K562 (cell line): ENCODE results near the gene ST6GALNAC2. TPM values are rescaled to one million over a fixed set of nuclear protein-coding genes. Genes with fewer than 3 reads are reported as not detected.
A peak's percentile ranks its signal among the peaks of the same experiment; 100 is the strongest.

Source experiments
- BRD9 ChIP-seq: fragments of 450-650 bp; IDR thresholded peaks from 2 replicates; pipeline ENCODE4 v1.6.1; 2018; ENCODE audit warnings: low read depth; ENCODE audit not compliant: partially characterized antibody
- RB1 ChIP-seq: fragments of 450-650 bp; IDR thresholded peaks from 2 replicates; pipeline ENCODE4 v1.6.1; 2017; ENCODE audit warnings: low read depth, mild to moderate bottlenecking
- SPI1 ChIP-seq: IDR thresholded peaks from 2 replicates; pipeline ENCODE4 v1.6.1; 2011; ENCODE audit warnings: low read depth, low read length, control low read depth, borderline replicate concordance
- TAL1 ChIP-seq: fragments of 450-650 bp; IDR thresholded peaks from 2 replicates; pipeline ENCODE4 v1.6.1; 2016; ENCODE audit warnings: mild to moderate bottlenecking
- XRCC5 ChIP-seq: fragments of 200-400 bp; formaldehyde crosslinking; IDR thresholded peaks from 2 replicates; pipeline ENCODE4 v1.6.1; 2017; ENCODE audit warnings: low read depth, mild to moderate bottlenecking, low read length
- ZC3H4 ChIP-seq: sonication (generic); formaldehyde crosslinking; IDR thresholded peaks from 2 replicates; pipeline ENCODE4 v1.9.0; 2021; ENCODE audit warnings: missing genetic modification reagents, borderline replicate concordance
- ZKSCAN1 ChIP-seq: fragments of 150-350 bp; IDR thresholded peaks from 2 replicates; pipeline ENCODE4 v1.6.1; 2016; ENCODE audit warnings: low read depth, low read length
- ZNF316 ChIP-seq: fragments of 450-650 bp; IDR thresholded peaks from 2 replicates; pipeline ENCODE4 v1.6.1; 2016
- ZNF79 ChIP-seq: fragments of 250-450 bp; sonication (Bioruptor Pico); IDR thresholded peaks from 2 replicates; pipeline ENCODE4 v1.4.0; 2020; ENCODE audit warnings: low read depth, mild to moderate bottlenecking, moderate library complexity
- polyA plus RNA-seq, 8 experiments: library from polyadenylated mRNA; depleted of rRNA in 4 of 8; stranded (reverse) in 5 of 8; unstranded in 3 of 8; fragments of >200 nt; fragmentation: Nextera tagmentation in 2 of 8; fragmentation: Illumina TruSeq in 1 of 8; extraction: Ambion mirVana in 2 of 8; extraction: Trizol in 1 of 8; gene quantifications; 2 replicates each; pipeline versions ENCODE4 v1.2.1 to v1.2.3, GENCODE V29; 2011 to 2014; ENCODE audit warnings: inconsistent platforms in 1 of 8, missing spikeins in 1 of 8
- total RNA-seq, 7 experiments: library from RNA; depleted of rRNA in 6 of 7; stranded (reverse); fragments of >200 nt in 6 of 7; fragmentation: Illumina TruSeq in 2 of 7; extraction: Trizol in 2 of 7; gene quantifications; 2 replicates each; pipeline versions ENCODE4 v1.2.1 to v1.2.3, GENCODE V29; 2011 to 2021; ENCODE audit warnings: low replicate concordance in 1 of 7
- TF ChIP-seq, protein P1 (sequence below), 2 experiments: fragments of 450-650 bp; IDR thresholded peaks; 2 replicates each; pipeline ENCODE4 v1.6.1; 2018; ENCODE audit warnings: mild to moderate bottlenecking in 2 of 2, low read depth in 1 of 2; ENCODE audit not compliant: partially characterized antibody in 2 of 2
- TF ChIP-seq, protein P2 (sequence below): sonication (generic); formaldehyde crosslinking; IDR thresholded peaks from 2 replicates; pipeline ENCODE4 v1.8.0; 2023; ENCODE audit warnings: mild to moderate bottlenecking, missing genetic modification reagents
- TF ChIP-seq, protein P3 (sequence below): fragments of 200-800 bp; sonication (Bioruptor generic); IDR thresholded peaks from 2 replicates; pipeline ENCODE4 v1.6.1; 2017; ENCODE audit warnings: missing genetic modification characterization, missing compliant biosample characterization
- TF ChIP-seq, protein P4 (sequence below), 2 experiments: fragments of 450-650 bp; IDR thresholded peaks; 2 replicates each; pipeline ENCODE4 v1.6.1; 2016
- TF ChIP-seq, protein P5 (sequence below): fragments of 450-650 bp; IDR thresholded peaks from 2 replicates; pipeline ENCODE4 v1.6.1; 2017; ENCODE audit warnings: antibody characterized with exemption, mild to moderate bottlenecking

ST6GALNAC2 gene
- total and polyA plus RNA-seq, 9 of the 15 experiments (the other 6 are each of a cell fraction or from before 2014, with no cell fraction given), result 0.18 TPM; not detected in 8

DNA sequence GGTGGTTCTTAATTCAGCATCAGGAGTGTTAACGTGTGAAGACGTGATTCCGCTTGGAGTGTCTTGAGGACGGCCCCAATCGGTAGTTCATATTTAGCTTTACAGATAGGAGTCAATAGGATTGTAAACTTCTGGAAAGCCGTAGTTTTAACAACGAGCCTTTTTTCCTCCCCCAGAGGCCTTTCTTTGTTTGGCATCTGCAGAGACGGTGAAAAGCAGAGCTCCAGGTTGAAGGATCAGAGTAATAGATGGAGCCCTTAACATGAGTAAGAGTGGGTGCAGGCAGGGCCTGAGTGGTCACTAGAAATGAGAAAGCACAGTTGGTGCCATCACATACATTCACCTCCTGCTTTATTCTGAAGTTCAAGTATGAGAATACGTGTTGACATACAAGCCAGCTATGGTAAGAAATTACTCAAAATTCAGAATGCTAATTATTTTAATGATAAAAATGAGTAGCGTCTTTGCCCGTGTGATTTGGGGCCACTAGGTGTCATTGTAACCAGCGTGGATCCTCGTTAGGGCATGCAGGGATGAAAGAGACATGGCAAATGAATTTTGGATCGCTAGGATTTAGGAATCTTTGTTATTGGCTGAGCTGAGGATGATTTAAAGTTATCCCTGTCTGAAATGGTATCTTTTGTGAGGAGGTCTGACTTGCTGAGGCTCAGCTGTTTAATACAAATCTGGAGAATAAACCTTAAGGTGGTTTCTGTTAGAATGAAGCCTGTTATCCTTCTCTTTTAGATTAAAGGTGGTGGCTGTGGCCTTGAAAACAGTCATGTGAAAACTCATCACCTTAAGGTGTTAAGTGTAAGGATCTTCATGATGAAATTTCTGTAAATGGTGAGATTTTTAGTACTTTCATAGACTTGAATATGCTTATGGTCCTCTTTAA lies 27.2 kb downstream of the ST6GALNAC2 start (continued):
- TF ChIP-seq, protein P1, sequence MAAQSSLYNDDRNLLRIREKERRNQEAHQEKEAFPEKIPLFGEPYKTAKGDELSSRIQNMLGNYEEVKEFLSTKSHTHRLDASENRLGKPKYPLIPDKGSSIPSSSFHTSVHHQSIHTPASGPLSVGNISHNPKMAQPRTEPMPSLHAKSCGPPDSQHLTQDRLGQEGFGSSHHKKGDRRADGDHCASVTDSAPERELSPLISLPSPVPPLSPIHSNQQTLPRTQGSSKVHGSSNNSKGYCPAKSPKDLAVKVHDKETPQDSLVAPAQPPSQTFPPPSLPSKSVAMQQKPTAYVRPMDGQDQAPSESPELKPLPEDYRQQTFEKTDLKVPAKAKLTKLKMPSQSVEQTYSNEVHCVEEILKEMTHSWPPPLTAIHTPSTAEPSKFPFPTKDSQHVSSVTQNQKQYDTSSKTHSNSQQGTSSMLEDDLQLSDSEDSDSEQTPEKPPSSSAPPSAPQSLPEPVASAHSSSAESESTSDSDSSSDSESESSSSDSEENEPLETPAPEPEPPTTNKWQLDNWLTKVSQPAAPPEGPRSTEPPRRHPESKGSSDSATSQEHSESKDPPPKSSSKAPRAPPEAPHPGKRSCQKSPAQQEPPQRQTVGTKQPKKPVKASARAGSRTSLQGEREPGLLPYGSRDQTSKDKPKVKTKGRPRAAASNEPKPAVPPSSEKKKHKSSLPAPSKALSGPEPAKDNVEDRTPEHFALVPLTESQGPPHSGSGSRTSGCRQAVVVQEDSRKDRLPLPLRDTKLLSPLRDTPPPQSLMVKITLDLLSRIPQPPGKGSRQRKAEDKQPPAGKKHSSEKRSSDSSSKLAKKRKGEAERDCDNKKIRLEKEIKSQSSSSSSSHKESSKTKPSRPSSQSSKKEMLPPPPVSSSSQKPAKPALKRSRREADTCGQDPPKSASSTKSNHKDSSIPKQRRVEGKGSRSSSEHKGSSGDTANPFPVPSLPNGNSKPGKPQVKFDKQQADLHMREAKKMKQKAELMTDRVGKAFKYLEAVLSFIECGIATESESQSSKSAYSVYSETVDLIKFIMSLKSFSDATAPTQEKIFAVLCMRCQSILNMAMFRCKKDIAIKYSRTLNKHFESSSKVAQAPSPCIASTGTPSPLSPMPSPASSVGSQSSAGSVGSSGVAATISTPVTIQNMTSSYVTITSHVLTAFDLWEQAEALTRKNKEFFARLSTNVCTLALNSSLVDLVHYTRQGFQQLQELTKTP (IDR thresholded peaks at IDR 0.05; ENCODE audit: low read depth in 1 of 2, partially characterized antibody in 2 of 2), result no peak
- TF ChIP-seq SPI1 (no peak), ZNF316 (no peak), BRD9 (peak; percentile 37), ZKSCAN1 (0 out of 2 replicates have a peak, but pooled peaks have one; percentile 0), ZC3H4 (CRISPR knock-in tag) (no peak; the same call in 1 of the 2 replicates), TAL1 (no peak), ZNF79 (CRISPR knock-in tag) (no peak), XRCC5 (no peak), RB1 (no peak)
- TF ChIP-seq, protein P2, sequence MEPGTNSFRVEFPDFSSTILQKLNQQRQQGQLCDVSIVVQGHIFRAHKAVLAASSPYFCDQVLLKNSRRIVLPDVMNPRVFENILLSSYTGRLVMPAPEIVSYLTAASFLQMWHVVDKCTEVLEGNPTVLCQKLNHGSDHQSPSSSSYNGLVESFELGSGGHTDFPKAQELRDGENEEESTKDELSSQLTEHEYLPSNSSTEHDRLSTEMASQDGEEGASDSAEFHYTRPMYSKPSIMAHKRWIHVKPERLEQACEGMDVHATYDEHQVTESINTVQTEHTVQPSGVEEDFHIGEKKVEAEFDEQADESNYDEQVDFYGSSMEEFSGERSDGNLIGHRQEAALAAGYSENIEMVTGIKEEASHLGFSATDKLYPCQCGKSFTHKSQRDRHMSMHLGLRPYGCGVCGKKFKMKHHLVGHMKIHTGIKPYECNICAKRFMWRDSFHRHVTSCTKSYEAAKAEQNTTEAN (CRISPR knock-in tag), result no peak
- TF ChIP-seq, protein P3, sequence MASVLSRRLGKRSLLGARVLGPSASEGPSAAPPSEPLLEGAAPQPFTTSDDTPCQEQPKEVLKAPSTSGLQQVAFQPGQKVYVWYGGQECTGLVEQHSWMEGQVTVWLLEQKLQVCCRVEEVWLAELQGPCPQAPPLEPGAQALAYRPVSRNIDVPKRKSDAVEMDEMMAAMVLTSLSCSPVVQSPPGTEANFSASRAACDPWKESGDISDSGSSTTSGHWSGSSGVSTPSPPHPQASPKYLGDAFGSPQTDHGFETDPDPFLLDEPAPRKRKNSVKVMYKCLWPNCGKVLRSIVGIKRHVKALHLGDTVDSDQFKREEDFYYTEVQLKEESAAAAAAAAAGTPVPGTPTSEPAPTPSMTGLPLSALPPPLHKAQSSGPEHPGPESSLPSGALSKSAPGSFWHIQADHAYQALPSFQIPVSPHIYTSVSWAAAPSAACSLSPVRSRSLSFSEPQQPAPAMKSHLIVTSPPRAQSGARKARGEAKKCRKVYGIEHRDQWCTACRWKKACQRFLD (CRISPR knock-in tag), result 0 out of 2 replicates have a peak, but pooled peaks have one; percentile 54
- TF ChIP-seq, protein P4, sequence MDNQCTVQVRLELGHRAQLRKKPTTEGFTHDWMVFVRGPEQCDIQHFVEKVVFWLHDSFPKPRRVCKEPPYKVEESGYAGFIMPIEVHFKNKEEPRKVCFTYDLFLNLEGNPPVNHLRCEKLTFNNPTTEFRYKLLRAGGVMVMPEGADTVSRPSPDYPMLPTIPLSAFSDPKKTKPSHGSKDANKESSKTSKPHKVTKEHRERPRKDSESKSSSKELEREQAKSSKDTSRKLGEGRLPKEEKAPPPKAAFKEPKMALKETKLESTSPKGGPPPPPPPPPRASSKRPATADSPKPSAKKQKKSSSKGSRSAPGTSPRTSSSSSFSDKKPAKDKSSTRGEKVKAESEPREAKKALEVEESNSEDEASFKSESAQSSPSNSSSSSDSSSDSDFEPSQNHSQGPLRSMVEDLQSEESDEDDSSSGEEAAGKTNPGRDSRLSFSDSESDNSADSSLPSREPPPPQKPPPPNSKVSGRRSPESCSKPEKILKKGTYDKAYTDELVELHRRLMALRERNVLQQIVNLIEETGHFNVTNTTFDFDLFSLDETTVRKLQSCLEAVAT (IDR thresholded peaks at IDR 0.05), result no peak
- TF ChIP-seq, protein P5, sequence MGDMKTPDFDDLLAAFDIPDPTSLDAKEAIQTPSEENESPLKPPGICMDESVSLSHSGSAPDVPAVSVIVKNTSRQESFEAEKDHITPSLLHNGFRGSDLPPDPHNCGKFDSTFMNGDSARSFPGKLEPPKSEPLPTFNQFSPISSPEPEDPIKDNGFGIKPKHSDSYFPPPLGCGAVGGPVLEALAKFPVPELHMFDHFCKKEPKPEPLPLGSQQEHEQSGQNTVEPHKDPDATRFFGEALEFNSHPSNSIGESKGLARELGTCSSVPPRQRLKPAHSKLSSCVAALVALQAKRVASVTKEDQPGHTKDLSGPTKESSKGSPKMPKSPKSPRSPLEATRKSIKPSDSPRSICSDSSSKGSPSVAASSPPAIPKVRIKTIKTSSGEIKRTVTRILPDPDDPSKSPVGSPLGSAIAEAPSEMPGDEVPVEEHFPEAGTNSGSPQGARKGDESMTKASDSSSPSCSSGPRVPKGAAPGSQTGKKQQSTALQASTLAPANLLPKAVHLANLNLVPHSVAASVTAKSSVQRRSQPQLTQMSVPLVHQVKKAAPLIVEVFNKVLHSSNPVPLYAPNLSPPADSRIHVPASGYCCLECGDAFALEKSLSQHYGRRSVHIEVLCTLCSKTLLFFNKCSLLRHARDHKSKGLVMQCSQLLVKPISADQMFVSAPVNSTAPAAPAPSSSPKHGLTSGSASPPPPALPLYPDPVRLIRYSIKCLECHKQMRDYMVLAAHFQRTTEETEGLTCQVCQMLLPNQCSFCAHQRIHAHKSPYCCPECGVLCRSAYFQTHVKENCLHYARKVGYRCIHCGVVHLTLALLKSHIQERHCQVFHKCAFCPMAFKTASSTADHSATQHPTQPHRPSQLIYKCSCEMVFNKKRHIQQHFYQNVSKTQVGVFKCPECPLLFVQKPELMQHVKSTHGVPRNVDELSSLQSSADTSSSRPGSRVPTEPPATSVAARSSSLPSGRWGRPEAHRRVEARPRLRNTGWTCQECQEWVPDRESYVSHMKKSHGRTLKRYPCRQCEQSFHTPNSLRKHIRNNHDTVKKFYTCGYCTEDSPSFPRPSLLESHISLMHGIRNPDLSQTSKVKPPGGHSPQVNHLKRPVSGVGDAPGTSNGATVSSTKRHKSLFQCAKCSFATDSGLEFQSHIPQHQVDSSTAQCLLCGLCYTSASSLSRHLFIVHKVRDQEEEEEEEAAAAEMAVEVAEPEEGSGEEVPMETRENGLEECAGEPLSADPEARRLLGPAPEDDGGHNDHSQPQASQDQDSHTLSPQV, result peak; percentile 43; the same call in 1 of the 2 replicates
